Mesothelial cell of epicardium (in vitro differentiated cells): ENCODE results near the gene THAP11. TPM values are rescaled to one million over a fixed set of nuclear protein-coding genes. Genes with fewer than 3 reads are reported as not detected.
"Not testable (repeated sequence)": the region's sequence is repeated elsewhere in the genome, so short reads cannot be mapped to it uniquely, and the experiment has no call there.

ENCODE experiments used
- DNase-seq, 2 experiments: peaks; one replicate each; pipeline ENCODE4 v3.0.0; 2021; ENCODE audit warnings: low spot score in 2 of 2; ENCODE audit not compliant: unreplicated experiment in 2 of 2
- H3K27ac Mint-ChIP-seq: 2 replicates; pipeline ENCODE4 v1.8.0; 2021; ENCODE audit warnings: mixed read lengths
- H3K27me3 Mint-ChIP-seq: 2 replicates; pipeline ENCODE4 v1.8.0; 2021; ENCODE audit warnings: low read depth, mixed read lengths
- H3K36me3 Mint-ChIP-seq: 2 replicates; pipeline ENCODE4 v1.8.0; 2021; ENCODE audit warnings: mixed read lengths
- H3K4me1 Mint-ChIP-seq: 2 replicates; pipeline ENCODE4 v1.8.0; 2021; ENCODE audit warnings: mixed read lengths
- H3K4me3 Mint-ChIP-seq: 2 replicates; pipeline ENCODE4 v1.8.0; 2021; ENCODE audit warnings: mild to moderate bottlenecking, moderate library complexity, mixed read lengths
- H3K9me3 Mint-ChIP-seq: 2 replicates; pipeline ENCODE4 v1.8.0; 2021; ENCODE audit warnings: mixed read lengths
- CTCF ChIP-seq: fragments of 200-600 bp; sonication (generic); IDR thresholded peaks from one replicate; pipeline ENCODE4 v1.5.0; 2021; ENCODE audit warnings: antibody characterized with exemption; ENCODE audit not compliant: unreplicated experiment
- total RNA-seq: library from RNA; stranded (reverse); gene quantifications from 3 replicates; pipeline ENCODE4 v1.2.1, GENCODE V29; 2021

THAP11 gene
- total RNA-seq, 1 donor from 2014 or later, result 28.1 TPM

GRCh38 chr16:67828651-67829050, 13.5 kb upstream of the THAP11 start:
- Mint-ChIP-seq H3K27me3 (no peaks in the 10 kb centered on the region), H3K27ac (no peak overlapping the region), H3K36me3 (peaks cover 9% of the 10 kb centered on the region), H3K4me1 (peaks cover 7% of the 10 kb centered on the region), H3K9me3 (no peaks in the 10 kb centered on the region), H3K4me3 (no peak overlapping the region)
- DNase-seq, result no peak
- TF ChIP-seq CTCF, result no peak

- peaks cover 4% of the 10 kb centered on the region for H3K36me3 Mint-ChIP-seq
- H3K27ac Mint-ChIP-seq, result peak overlapping the region; percentile 50
- no peaks in the 10 kb centered on the region for H3K9me3 Mint-ChIP-seq
- no peak for DNase-seq
- TF ChIP-seq CTCF, result no peak
- peaks cover 11% of the 10 kb centered on the region for H3K4me1 Mint-ChIP-seq
- peak overlapping the region; percentile 88 for H3K4me3 Mint-ChIP-seq
- no peaks in the 10 kb centered on the region for H3K27me3 Mint-ChIP-seq
Observed at GRCh38 chr16:67833030-67833414, 9.1 kb upstream of the THAP11 start.

- no peaks in the 10 kb centered on the region for H3K9me3 Mint-ChIP-seq
- no peaks in the 10 kb centered on the region for H3K27me3 Mint-ChIP-seq
- peak overlapping the region; percentile 88 for H3K4me3 Mint-ChIP-seq
- peak overlapping the region; percentile 75 for H3K27ac Mint-ChIP-seq
- DNase-seq, result peak; percentile 83 to 93
- H3K36me3 Mint-ChIP-seq, result peaks cover 4% of the 10 kb centered on the region
- H3K4me1 Mint-ChIP-seq, result peaks cover 11% of the 10 kb centered on the region
- no peak for TF ChIP-seq CTCF
Observed at GRCh38 chr16:67833415-67834241, 8.5 kb upstream of the THAP11 start.

GRCh38 chr16:67834242-67834614, 7.9 kb upstream of the THAP11 start:
- no peaks in the 10 kb centered on the region for H3K27me3 Mint-ChIP-seq
- no peaks in the 10 kb centered on the region for H3K9me3 Mint-ChIP-seq
- no peak overlapping the region for H3K27ac Mint-ChIP-seq
- peaks cover 3% of the 10 kb centered on the region for H3K36me3 Mint-ChIP-seq
- H3K4me1 Mint-ChIP-seq, result peaks cover 11% of the 10 kb centered on the region
- H3K4me3 Mint-ChIP-seq, result peak overlapping the region; percentile 88
- no peak for DNase-seq
- no peak for TF ChIP-seq CTCF

DNA sequence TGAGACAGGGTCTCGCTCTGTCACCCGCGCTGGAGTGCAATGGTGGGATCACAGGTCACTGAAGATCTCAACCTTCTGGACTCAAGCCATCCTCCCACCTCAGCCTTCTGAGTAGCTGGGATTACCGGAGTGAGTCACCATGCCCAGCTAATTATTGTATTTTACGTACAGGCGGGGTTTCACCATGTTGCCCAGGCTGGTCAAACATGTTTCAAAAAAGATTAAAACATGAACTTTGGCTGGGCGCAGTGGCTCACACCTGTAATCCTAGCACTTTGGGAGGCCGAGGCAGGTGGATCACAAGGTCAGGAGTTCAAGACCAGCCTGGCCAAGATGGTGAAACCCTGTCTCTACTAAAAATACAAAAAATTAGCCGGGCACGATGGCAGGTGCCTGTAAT, 4.9 kb upstream of the THAP11 start:
- H3K9me3 Mint-ChIP-seq, H3K36me3 Mint-ChIP-seq, H3K27me3 Mint-ChIP-seq, H3K27ac Mint-ChIP-seq, H3K4me3 Mint-ChIP-seq, DNase-seq: not testable (repeated sequence)
- H3K4me1 Mint-ChIP-seq, result peaks cover 17% of the 10 kb centered on the region

DNA sequence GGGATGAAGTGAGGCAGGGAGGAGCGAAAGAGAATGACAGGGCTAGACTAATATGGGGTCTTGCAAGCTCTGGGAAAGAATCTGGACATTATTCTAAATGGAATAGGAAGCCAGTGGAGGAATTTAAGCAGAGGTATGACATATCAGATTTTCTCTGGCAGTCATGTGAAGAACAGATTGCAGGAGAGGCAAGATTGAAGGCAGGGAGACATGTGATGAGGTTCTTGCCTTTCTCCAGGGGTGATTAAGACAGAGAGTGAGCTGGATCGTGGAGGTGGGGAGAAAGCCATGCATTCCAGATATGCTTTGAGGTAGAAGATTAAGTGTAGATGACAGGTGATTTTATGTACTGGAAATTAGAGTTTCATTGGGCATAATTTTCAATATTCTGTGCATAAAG, 4.3 kb upstream of the THAP11 start:
- TF ChIP-seq CTCF, result no peak
- Mint-ChIP-seq H3K27ac (no peak overlapping the region), H3K4me1 (peaks cover 14% of the 10 kb centered on the region), H3K36me3 (no peaks in the 10 kb centered on the region), H3K27me3 (no peaks in the 10 kb centered on the region), H3K4me3 (no peak overlapping the region), H3K9me3 (no peaks in the 10 kb centered on the region)
- no peak for DNase-seq
